ENCODE data around the gene MAP4K4. TPM values are rescaled to one million over a fixed set of nuclear protein-coding genes. Genes with fewer than 3 reads are reported as not detected.

The MAP4K4 gene
- total and polyA plus RNA-seq, 2 donors from 2014 or later: 8.4 to 62.8 TPM

GRCh38 chr2:101828257-101828656 is 130.8 kb downstream of the MAP4K4 start:
- no peak overlapping the region for H3K4me3 ChIP-seq (ENCODE audit: low read length in 3 of 3)
- H3K27me3 ChIP-seq (ENCODE audit: control insufficient read depth, insufficient read depth, low read length): no peaks in the 10 kb centered on the region
- peaks cover 0 to 23% (median 2%) of the 10 kb centered on the region in 3 donors for H3K36me3 ChIP-seq (ENCODE audit: control insufficient read depth in 2 of 3, insufficient read depth in 3 of 3, low read length in 3 of 3)
- peaks cover 0 to 3% (median 0%) of the 10 kb centered on the region in 3 donors for H3K4me1 ChIP-seq (ENCODE audit: control insufficient read depth in 2 of 3, insufficient read depth in 2 of 3, low read depth in 1 of 3, low read length in 3 of 3)
- FAIRE-seq: no peak
- no peak overlapping the region for H3K9ac ChIP-seq (ENCODE audit: low read length in 3 of 3)
- TF ChIP-seq CTCF (IDR thresholded peaks at IDR 0.05; ENCODE audit: borderline replicate concordance, extremely low read depth, insufficient read depth): no peak
- no peak for DNase-seq
- intact Hi-C loops (cut with DNase I): loop anchor here (10.0 kb wide), 1 partner anchor 133 kb away; the partner anchor contains the start of gene MAP4K4
- H3K27ac ChIP-seq (ENCODE audit: low read depth in 2 of 2, low read length in 2 of 2): no peak overlapping the region
- no peaks in the 10 kb centered on the region for H3K9me3 ChIP-seq (ENCODE audit: control insufficient read depth in 2 of 3, insufficient read depth in 1 of 3, low read length in 3 of 3)

DNA sequence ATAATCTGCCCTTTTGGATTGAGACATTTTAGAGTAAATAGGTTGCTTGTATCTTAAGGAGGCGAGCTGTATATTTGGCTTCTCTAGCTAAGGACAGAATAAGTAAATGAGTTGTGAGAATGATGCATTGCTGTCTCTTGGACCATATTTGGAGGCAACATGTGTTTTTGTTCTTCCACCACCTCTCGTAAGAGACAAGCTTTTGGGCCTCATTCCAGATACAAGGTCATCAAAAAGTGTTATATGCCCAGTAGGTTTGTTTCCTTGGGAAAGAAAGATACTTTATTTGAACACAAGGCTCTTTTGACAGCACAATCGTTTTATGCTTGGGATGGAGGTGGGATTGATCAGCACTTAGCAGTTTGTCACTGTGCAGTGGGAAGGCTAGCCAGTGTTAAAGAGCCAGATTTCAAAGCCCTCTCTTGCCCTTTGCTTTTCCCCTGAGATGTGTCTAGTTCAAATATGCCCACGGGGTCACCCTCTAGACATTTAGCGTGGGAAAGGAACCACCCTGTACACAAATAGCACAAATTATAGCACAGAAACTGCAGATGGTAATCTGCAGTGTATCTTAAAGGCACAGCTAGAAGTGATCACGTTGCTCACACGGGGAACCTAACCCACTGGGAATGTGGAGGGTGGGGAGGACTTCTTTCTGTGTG is 131.3 kb downstream of the MAP4K4 start:
- Histone ChIP-seq H3K27me3 (ENCODE audit: control insufficient read depth, insufficient read depth, low read length) (no peaks in the 10 kb centered on the region), H3K4me3 (ENCODE audit: low read length in 3 of 3) (no peak overlapping the region), H3K9me3 (ENCODE audit: control insufficient read depth in 2 of 3, insufficient read depth in 1 of 3, low read length in 3 of 3) (no peaks in the 10 kb centered on the region), H3K9ac (ENCODE audit: low read length in 3 of 3) (no peak overlapping the region), H3K4me1 (ENCODE audit: control insufficient read depth in 2 of 3, insufficient read depth in 2 of 3, low read depth in 1 of 3, low read length in 3 of 3) (peaks cover 0 to 3% (median 0%) of the 10 kb centered on the region in 3 donors), H3K27ac (ENCODE audit: low read depth in 2 of 2, low read length in 2 of 2) (no peak overlapping the region), H3K36me3 (ENCODE audit: control insufficient read depth in 2 of 3, insufficient read depth in 3 of 3, low read length in 3 of 3) (peaks cover 0 to 23% (median 2%) of the 10 kb centered on the region in 3 donors)
- DNase-seq (no peak), FAIRE-seq (no peak)
- intact Hi-C loops (cut with DNase I): loop anchor here (10.0 kb wide), 1 partner anchor 134 kb away; the partner anchor contains the start of gene MAP4K4
- no peak for TF ChIP-seq CTCF (IDR thresholded peaks at IDR 0.05; ENCODE audit: borderline replicate concordance, extremely low read depth, insufficient read depth)

- Histone ChIP-seq H3K4me1 (ENCODE audit: control insufficient read depth in 2 of 3, insufficient read depth in 2 of 3, low read depth in 1 of 3, low read length in 3 of 3) (peaks cover 0 to 3% (median 0%) of the 10 kb centered on the region in 3 donors), H3K9ac (ENCODE audit: low read length in 3 of 3) (no peak overlapping the region), H3K36me3 (ENCODE audit: control insufficient read depth in 2 of 3, insufficient read depth in 3 of 3, low read length in 3 of 3) (peaks cover 0 to 23% (median 2%) of the 10 kb centered on the region in 3 donors), H3K27me3 (ENCODE audit: control insufficient read depth, insufficient read depth, low read length) (no peaks in the 10 kb centered on the region), H3K9me3 (ENCODE audit: control insufficient read depth in 2 of 3, insufficient read depth in 1 of 3, low read length in 3 of 3) (no peaks in the 10 kb centered on the region), H3K4me3 (ENCODE audit: low read length in 3 of 3) (no peak overlapping the region), H3K27ac (ENCODE audit: low read depth in 2 of 2, low read length in 2 of 2) (no peak overlapping the region)
- no peak for TF ChIP-seq CTCF (IDR thresholded peaks at IDR 0.05; ENCODE audit: borderline replicate concordance, extremely low read depth, insufficient read depth)
- no peak for DNase-seq
- FAIRE-seq: no peak
- intact Hi-C loops (cut with DNase I): loop anchor here (10.0 kb wide), 1 partner anchor 135 kb away; the partner anchor contains the start of gene MAP4K4
Measured at GRCh38 chr2:101829429-101829828, 131.9 kb downstream of the MAP4K4 start.

All from kidney (tissue), 14 donors.